Activated CD8-positive, alpha-beta T cell treated with anti-CD3 and anti-CD28 coated beads for 36 hours (primary cell): ENCODE measurements around the gene CGB3. TPM values are rescaled to one million over a fixed set of nuclear protein-coding genes. Genes with fewer than 3 reads are reported as not detected.

Experiments used
- ATAC-seq: fragments of 200-7000 bp; cut with Tn5 transposase; one replicate; pipeline ENCODE4 v1.10.0; 2021; ENCODE audit warnings: mild to moderate bottlenecking, moderate library complexity
- CTCF ChIA-PET: fragments of 350-600 bp; sonication (Branson Sonifier 250); formaldehyde crosslinking; loops from one replicate; lab custom pipeline; 2021; ENCODE audit warnings: antibody characterized with exemption; lab: Charles Lee
- POLR2A ChIA-PET: fragments of 350-600 bp; sonication (Branson Sonifier 250); formaldehyde crosslinking; loops from one replicate; lab custom pipeline; 2021; ENCODE audit warnings: antibody characterized with exemption; lab: Charles Lee
- DNase-seq: peaks from one replicate; pipeline ENCODE4 v3.0.0-alpha.2; 2020
- H3K27ac Mint-ChIP-seq: one replicate; pipeline ENCODE4 v1.8.0; 2021; ENCODE audit warnings: mild to moderate bottlenecking, mixed read lengths
- H3K27me3 Mint-ChIP-seq: one replicate; pipeline ENCODE4 v1.8.0; 2021; ENCODE audit warnings: mixed read lengths
- H3K36me3 Mint-ChIP-seq: one replicate; pipeline ENCODE4 v1.8.0; 2021; ENCODE audit warnings: low read depth, mixed read lengths
- H3K4me1 Mint-ChIP-seq: one replicate; pipeline ENCODE4 v1.8.0; 2021; ENCODE audit warnings: low read depth, mixed read lengths
- H3K4me3 Mint-ChIP-seq: one replicate; pipeline ENCODE4 v1.8.0; 2021; ENCODE audit warnings: mild to moderate bottlenecking, moderate library complexity, mixed read lengths
- H3K9me3 Mint-ChIP-seq: one replicate; pipeline ENCODE4 v1.8.0; 2021; ENCODE audit warnings: mixed read lengths
- intact Hi-C: fragments of 100-400 bp; cut with micrococcal nuclease; formaldehyde crosslinking; loops from one replicate; pipeline ENCODE4 v1.10.0; 2022
- total RNA-seq, 2 experiments: library from RNA; stranded (reverse); gene quantifications; one replicate each; pipeline ENCODE4 v1.2.3, GENCODE V29; 2021
- TF ChIP-seq, protein P1 (sequence below): fragments of 200-600 bp; IDR thresholded peaks from one replicate; pipeline ENCODE4 v1.8.0; 2022; ENCODE audit warnings: antibody characterized with exemption, mild to moderate bottlenecking

CGB3 gene
- total RNA-seq, 2 experiments from 2014 or later: not detected

DNA sequence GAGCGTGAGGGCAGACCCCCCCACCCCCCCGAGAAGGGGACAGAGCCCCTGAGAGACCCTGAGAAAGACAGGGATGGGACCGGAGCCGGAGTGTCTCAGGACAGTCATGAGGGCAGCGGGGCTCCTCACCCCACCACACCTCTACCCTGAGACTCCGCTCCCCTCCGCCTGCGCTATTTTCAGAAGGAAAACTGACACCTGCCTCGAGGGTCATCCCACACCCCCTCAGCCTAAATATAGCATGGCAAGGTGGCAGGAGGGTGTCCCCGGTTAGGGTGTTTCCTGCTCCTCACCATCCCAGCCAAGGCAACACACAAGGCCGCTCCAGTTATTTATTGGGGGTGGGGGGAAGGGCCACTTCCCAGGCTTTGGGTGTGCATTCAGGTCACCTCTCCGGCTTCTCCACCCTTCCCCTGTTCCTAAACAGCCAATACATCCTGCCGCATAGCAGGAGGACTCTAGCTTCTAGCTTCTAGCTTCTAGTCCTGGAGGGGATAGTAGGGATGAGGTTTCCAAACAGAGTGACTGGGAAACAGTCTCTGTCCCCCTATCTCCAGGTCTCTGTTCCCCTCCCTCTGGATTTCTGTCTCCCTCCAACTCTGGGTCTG, 41.9 kb upstream of the CGB3 start:
- Mint-ChIP-seq H3K36me3 (no peaks in the 10 kb centered on the region), H3K4me1 (no peaks in the 10 kb centered on the region), H3K9me3 (no peaks in the 10 kb centered on the region), H3K27me3 (peaks cover 52% of the 10 kb centered on the region), H3K4me3 (no peak overlapping the region), H3K27ac (no peak overlapping the region)
- ATAC-seq: no peak
- TF ChIP-seq, protein P1, sequence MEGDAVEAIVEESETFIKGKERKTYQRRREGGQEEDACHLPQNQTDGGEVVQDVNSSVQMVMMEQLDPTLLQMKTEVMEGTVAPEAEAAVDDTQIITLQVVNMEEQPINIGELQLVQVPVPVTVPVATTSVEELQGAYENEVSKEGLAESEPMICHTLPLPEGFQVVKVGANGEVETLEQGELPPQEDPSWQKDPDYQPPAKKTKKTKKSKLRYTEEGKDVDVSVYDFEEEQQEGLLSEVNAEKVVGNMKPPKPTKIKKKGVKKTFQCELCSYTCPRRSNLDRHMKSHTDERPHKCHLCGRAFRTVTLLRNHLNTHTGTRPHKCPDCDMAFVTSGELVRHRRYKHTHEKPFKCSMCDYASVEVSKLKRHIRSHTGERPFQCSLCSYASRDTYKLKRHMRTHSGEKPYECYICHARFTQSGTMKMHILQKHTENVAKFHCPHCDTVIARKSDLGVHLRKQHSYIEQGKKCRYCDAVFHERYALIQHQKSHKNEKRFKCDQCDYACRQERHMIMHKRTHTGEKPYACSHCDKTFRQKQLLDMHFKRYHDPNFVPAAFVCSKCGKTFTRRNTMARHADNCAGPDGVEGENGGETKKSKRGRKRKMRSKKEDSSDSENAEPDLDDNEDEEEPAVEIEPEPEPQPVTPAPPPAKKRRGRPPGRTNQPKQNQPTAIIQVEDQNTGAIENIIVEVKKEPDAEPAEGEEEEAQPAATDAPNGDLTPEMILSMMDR: no peak
- intact Hi-C loops: no loop called here
- ChIA-PET CTCF (interaction anchor here (1.0 kb wide), 1 partner anchor 12 kb away, joined by 3 read pairs; no protein-coding TSS in a partner anchor), POLR2A (no interaction called here)
- DNase-seq: no peak

DNA sequence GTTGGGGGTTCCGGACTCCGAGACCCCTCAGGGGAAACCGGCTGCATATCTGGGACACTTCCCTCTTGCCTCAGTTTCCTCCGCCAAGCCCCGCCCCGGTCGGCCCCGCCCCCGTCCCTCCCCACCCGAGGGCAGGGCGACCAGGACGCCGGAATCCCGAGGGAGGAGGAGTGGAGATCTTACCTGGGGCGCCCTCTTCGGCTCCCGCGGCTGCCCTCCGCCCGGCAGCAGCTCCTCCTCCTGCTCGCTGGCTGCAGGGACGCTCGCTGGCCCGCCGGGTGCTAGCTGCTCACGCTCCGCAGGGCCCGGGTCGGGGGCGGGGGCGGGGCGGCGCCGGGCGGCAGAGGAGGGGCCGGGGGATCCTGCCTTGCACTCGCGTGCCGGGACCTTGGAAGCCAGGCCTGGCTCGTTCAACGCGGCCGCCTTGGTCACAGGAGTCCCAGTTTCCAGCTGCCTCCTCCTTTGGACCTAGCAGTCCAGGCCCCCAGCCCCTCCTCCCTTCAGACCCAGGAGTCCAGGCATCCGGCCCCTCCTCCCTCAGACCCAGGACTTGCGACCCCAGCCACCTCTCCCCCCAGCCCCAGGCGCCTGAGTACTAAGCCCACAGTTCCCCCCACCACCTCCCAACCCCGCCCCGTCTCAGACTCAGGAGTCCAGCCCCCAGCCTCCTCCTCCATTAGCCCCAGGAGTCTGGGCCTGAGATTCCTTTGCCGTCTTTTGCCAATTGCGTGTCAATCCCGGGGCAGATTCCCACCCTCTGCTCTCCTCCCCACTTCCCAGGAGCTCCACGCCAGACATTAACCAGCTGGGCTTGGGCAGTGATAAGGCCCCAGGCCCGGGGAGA, 40.9 kb upstream of the CGB3 start, which contains the start of gene NTF4:
TSS of gene NTF4 (minus strand) at position 51 of the 844 bp plus-strand sequence. CDS start 2,821 bp downstream, outside the sequence.
- Mint-ChIP-seq H3K27me3 (peaks cover 51% of the 10 kb centered on the region), H3K36me3 (no peaks in the 10 kb centered on the region), H3K9me3 (no peaks in the 10 kb centered on the region), H3K27ac (no peak within 1 kb of the TSS), H3K4me3 (no peak within 1 kb of the TSS), H3K4me1 (no peaks in the 10 kb centered on the region)
- intact Hi-C loops: no loop called here
- ChIA-PET CTCF (no interaction called here), POLR2A (no interaction called here)
- ATAC-seq (peak; percentile 45), DNase-seq (no peak)
- TF ChIP-seq, protein P1: no peak

DNA sequence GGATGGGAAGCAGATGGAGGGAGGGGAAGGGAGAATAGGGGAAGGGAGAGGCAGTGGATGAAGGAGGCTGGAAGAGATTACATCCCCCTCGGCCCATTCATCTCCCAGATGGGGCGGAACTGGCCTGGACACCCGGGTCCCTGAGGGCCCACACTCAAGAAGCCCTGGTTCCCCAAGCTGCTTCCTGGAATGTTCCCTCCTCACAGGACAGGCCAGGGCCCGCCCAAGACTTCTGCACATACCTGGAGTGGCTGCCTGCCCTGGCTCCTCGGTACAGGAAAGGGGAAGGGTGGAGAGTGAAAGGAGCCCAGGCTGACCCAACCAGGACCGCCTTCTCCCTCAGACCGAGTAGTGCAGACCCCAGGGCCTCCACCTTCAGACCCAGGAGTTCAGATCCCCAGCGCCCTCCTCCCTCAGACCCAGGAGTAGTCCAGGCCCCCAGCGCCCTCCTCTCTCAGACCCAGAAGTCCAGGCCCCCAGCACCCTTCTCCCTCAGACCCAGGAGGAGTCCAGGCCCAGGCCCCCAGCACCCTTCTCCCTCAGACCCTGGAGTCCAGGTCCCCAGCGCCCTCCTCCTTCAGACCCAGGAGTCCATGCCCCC, 40.0 kb upstream of the CGB3 start:
- intact Hi-C loops: no loop called here
- no peak for ATAC-seq
- Mint-ChIP-seq H3K4me1 (no peaks in the 10 kb centered on the region), H3K9me3 (no peaks in the 10 kb centered on the region), H3K4me3 (no peak overlapping the region), H3K27me3 (peaks cover 50% of the 10 kb centered on the region), H3K36me3 (no peaks in the 10 kb centered on the region), H3K27ac (no peak overlapping the region)
- TF ChIP-seq, protein P1: no peak
- POLR2A ChIA-PET: no interaction called here
- CTCF ChIA-PET: no interaction called here
- DNase-seq: no peak

DNA sequence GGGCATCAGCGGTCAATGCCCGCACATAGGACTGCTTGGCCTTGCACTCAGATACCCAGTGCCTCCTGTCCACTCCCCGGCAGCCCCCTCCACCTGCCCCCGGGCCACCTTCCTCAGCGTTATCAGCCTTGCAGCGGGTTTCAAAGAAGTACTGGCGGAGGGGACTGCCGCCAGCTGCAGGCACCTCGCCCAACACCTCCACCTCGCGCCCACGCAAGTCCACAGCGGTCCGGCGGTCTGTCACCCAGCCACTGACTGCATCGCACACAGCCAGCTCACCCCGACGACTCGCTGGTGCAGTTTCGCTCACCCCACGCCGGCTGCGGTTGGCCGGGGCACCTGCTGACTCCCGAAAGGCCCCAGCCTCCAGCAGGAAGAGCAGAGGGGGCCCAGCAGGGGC, 37.3 kb upstream of the CGB3 start:
- Mint-ChIP-seq H3K9me3 (no peaks in the 10 kb centered on the region), H3K36me3 (no peaks in the 10 kb centered on the region), H3K27me3 (peaks cover 55% of the 10 kb centered on the region), H3K4me1 (peaks cover 17% of the 10 kb centered on the region), H3K4me3 (no peak overlapping the region), H3K27ac (no peak overlapping the region)
- TF ChIP-seq, protein P1: no peak
- POLR2A ChIA-PET: no interaction called here
- ATAC-seq (peak; percentile 15), DNase-seq (peak; percentile 39)
- CTCF ChIA-PET: interaction anchor here (0.8 kb wide), 1 partner anchor 36 kb away, joined by 3 read pairs; no protein-coding TSS in a partner anchor
- intact Hi-C loops: no loop called here
